Kidney (tissue), 14 donors: Measurements from ENCODE around the gene DUSP6. TPM values are rescaled to one million over a fixed set of nuclear protein-coding genes. Genes with fewer than 3 reads are reported as not detected.

Experiments
- DNase-seq, 5 donors: peaks; one replicate each; pipeline ENCODE4 v3.0.0-alpha.2; 2013 to 2020
- FAIRE-seq: peaks from 2 replicates; lab custom pipeline; 2012; peaks lifted over from hg19 to GRCh38; lab: Jason Lieb, UNC
- H3K27ac ChIP-seq, 2 donors: one replicate each; pipeline ENCODE4 v1.7.0; 2013; ENCODE audit warnings: low read depth in 2 of 2, low read length in 2 of 2, inconsistent platforms in 1 of 2
- H3K27me3 ChIP-seq: one replicate; pipeline ENCODE4 v1.7.1; 2013; ENCODE audit warnings: low read length, inconsistent platforms; ENCODE audit not compliant: control insufficient read depth, insufficient read depth
- H3K36me3 ChIP-seq, 3 donors: one replicate each; pipeline versions ENCODE4 v1.7.0 to v1.7.1; 2013; ENCODE audit warnings: low read length in 3 of 3, control low read depth in 1 of 3, inconsistent platforms in 1 of 3; ENCODE audit not compliant: insufficient read depth in 3 of 3, control insufficient read depth in 2 of 3
- H3K4me1 ChIP-seq, 3 donors: one replicate each; pipeline versions ENCODE4 v1.7.0 to v1.7.1; 2013; ENCODE audit warnings: low read length in 3 of 3, inconsistent platforms in 1 of 3, low read depth in 1 of 3; ENCODE audit not compliant: control insufficient read depth in 2 of 3, insufficient read depth in 2 of 3
- H3K4me3 ChIP-seq, 3 donors: one replicate each; pipeline versions ENCODE4 v1.7.0 to v1.8.1; 2013; ENCODE audit warnings: low read length in 3 of 3, control low read depth in 1 of 3, inconsistent platforms in 1 of 3
- H3K9ac ChIP-seq, 3 donors: one replicate each; pipeline versions ENCODE4 v1.7.0 to v1.7.1; 2013; ENCODE audit warnings: low read length in 3 of 3, control low read depth in 1 of 3, inconsistent platforms in 1 of 3
- H3K9me3 ChIP-seq, 3 donors: one replicate each; pipeline versions ENCODE4 v1.7.0 to v1.7.1; 2013; ENCODE audit warnings: low read length in 3 of 3, control low read depth in 1 of 3, inconsistent platforms in 1 of 3; ENCODE audit not compliant: control insufficient read depth in 2 of 3, insufficient read depth in 1 of 3
- CTCF ChIP-seq: IDR thresholded peaks from 3 replicates; pipeline ENCODE4 v1.5.1; 2012; ENCODE audit warnings: mild to moderate bottlenecking, moderate library complexity, borderline replicate concordance; ENCODE audit not compliant: insufficient read depth; ENCODE audit errors: extremely low read depth
- intact Hi-C: fragments of 100-400 bp; cut with DNase I; formaldehyde crosslinking; loops from one replicate; pipeline ENCODE4 v1.11.1; 2022
- polyA plus RNA-seq: library from polyadenylated mRNA; stranded (reverse); fragments of 350-450 nt; fragmentation: Illumina TruSeq; extraction: RNeasy Lipid Tissue Mini Kit (QIAGEN cat#74804); gene quantifications from one replicate; pipeline ENCODE4 v1.2.3, GENCODE V29; 2014; ENCODE audit warnings: low read depth, low replicate concordance; ENCODE audit not compliant: insufficient read depth
- total RNA-seq: library from RNA; stranded (reverse); fragmentation: NEBNext Ultra II Directional; extraction: Animal tissue kit (Norgen Biotek cat#: 25700); gene quantifications from one replicate; pipeline ENCODE4 v1.2.1, GENCODE V29; 2021
- donor health status: control.
- donor health status: control.
- donor health status: control.
- donor health status: control.
- donor health status: control.
- donor health status: DM: yes; HTN: yes; CAD: no.
- donor health status: Normal renal cell carcinoma (clear cell type).

DUSP6 gene
- total and polyA plus RNA-seq, 2 donors from 2014 or later = 35.3 to 91.8 TPM

DNA sequence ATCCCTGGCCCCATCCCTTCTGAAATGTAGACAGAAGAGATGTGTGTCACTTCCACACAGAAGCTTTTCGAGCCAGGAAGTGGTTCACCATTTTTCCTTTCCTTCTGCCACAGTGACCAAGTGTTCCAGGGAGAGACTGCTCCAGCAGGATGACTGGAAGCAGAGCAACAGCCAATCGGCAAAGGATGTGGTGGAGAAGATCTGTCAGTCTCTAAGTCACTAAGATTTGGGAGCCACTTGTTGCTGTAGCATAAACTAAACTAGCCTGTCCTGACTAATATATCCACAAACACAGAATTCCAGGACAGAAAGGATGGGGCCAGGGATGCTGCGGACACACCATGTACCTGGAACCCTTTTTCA, 42.9 kb downstream of the DUSP6 start:
- FAIRE-seq (no peak), DNase-seq (no peak)
- Histone ChIP-seq H3K27ac (no peak overlapping the region), H3K36me3 (no peaks in the 10 kb centered on the region), H3K4me1 (no peaks in the 10 kb centered on the region), H3K27me3 (no peaks in the 10 kb centered on the region), H3K9me3 (no peaks in the 10 kb centered on the region), H3K9ac (no peak overlapping the region), H3K4me3 (no peak overlapping the region)
- no peak for TF ChIP-seq CTCF
- intact Hi-C loops = no loop called here

- no peaks in the 10 kb centered on the region for H3K9me3 ChIP-seq
- peak overlapping the region in 2 of 3 donors; percentile 12 to 19 for H3K4me3 ChIP-seq
- no peak overlapping the region for H3K9ac ChIP-seq
- DNase-seq (peak in 2 of 5 donors; percentile 42 to 55), FAIRE-seq (no peak)
- no peaks in the 10 kb centered on the region for H3K36me3 ChIP-seq
- H3K27ac ChIP-seq = no peak overlapping the region
- no peaks in the 10 kb centered on the region for H3K4me1 ChIP-seq
- no peaks in the 10 kb centered on the region for H3K27me3 ChIP-seq
- intact Hi-C loops = no loop called here
- TF ChIP-seq CTCF = no peak
These were observed 44.6 kb downstream of the DUSP6 start for GRCh38 chr12:89307474-89308253.

DNA sequence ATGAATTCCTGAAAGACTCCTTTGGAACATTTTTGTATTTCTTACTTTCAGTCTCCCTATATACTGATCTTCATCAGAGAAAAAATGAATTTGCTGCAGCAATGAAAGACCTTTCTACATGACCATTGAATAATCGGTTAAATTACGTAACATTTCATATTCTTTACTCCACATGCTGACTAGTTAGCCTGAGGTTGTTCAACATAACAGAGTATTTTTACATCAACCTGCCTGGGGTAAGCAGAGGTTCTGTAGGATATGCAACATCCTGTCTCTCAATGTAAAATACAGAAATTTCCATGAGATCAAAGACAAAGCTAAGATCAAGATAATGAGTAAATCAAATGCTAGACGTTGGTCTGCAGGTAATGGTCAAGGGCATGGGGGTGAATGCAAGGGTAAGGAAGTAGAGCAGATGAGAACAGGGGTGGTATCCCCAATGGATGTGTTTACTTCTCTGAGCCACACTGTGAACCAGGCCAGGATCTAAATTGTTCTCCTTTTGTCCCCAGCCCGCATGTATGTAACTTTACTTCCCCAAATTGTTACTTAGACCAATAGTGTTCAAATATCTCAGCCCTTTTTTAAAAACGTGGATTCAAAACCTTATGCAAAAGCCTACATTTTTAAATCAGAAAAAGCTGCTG, 45.4 kb downstream of the DUSP6 start:
- Histone ChIP-seq H3K36me3 (no peaks in the 10 kb centered on the region), H3K4me3 (no peak overlapping the region), H3K4me1 (no peaks in the 10 kb centered on the region), H3K9ac (no peak overlapping the region), H3K9me3 (no peaks in the 10 kb centered on the region), H3K27me3 (no peaks in the 10 kb centered on the region), H3K27ac (no peak overlapping the region)
- FAIRE-seq (no peak), DNase-seq (no peak)
- no peak for TF ChIP-seq CTCF
- intact Hi-C loops = no loop called here
